AG10803 (cell line): ENCODE results near the gene HARBI1.
A peak's percentile ranks its signal among the peaks of the same experiment; 100 is the strongest.

ENCODE experiments used
- DNase-seq: peaks from one replicate; pipeline ENCODE4 v3.0.0; 2010; ENCODE audit warnings: low read depth
- H3K4me3 ChIP-seq: 2 replicates; pipeline ENCODE4 v1.5.1; 2011; ENCODE audit warnings: mild to moderate bottlenecking, low read length, control low read depth
- CTCF ChIP-seq: conservative IDR thresholded peaks from 2 replicates; pipeline ENCODE4 v1.5.1; 2011; ENCODE audit warnings: mild to moderate bottlenecking, low read length, control low read depth, inconsistent platforms

HARBI1 gene

DNA sequence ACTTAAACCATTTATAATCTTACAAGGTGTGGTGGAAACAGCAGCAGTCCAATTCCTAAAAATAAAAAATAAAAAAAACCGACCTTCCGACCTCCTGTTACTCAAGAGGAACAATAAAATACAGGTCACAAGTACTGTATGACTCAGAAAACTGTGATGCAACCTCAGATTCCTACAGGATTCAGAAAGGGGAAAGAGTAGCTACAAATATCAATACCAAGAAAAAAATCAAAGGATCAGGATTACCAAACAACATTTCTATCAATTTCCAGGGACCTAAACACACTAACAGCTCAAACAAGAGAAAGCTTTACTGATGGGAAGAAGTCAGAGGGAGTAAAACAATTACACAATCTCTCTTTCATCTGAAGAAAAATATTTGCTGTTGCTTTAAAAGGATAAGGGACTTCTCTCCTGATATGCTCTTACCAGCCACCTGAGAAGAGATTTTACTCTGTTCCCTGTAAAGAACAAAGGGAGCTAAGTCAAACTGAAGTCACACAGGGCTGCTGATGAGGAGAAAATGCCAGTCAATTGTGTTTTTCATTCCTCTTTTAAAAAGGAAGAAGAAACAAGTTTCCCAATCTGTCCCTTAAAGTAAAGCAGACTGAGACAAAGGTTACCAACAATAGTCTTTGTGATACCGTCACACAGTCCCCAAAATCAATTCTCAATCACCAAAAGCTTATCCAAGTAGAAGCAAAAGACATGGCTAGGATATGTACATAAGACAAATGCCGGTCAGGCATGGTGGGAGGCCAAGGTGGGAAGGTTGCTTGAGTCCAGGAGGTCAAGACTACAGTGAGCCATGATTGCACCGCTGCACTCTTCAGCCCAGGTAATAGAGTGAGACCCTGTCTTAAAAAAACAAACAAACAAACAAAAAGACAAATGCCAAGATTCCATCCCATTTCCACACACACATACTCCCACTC is 62.5 kb downstream of the HARBI1 start:
- H3K4me3 ChIP-seq = no peak overlapping the region
- TF ChIP-seq CTCF = no peak
- peak; percentile 82 for DNase-seq

- no peak for DNase-seq
- H3K4me3 ChIP-seq = no peak overlapping the region
- TF ChIP-seq CTCF = no peak
Measured at GRCh38 chr11:46553814-46554212, 63.2 kb downstream of the HARBI1 start.
